HCT116 (cell line): Measurements from ENCODE around the gene SLC22A23. TPM values are rescaled to one million over a fixed set of nuclear protein-coding genes. Genes with fewer than 3 reads are reported as not detected.

Experiments
- ATAC-seq: fragments of 200-7000 bp; cut with Tn5 transposase; 2 replicates; pipeline ENCODE4 v1.9.1; 2020; ENCODE audit warnings: mild to moderate bottlenecking, moderate library complexity
- BruUV-seq: library from RNA; stranded (reverse); fragments of 400-500 nt; replicated peaks from 2 replicates; lab custom pipeline; 2021; lab: Mats Ljungman, UMichigan
- CTCF ChIA-PET: fragments of 300-600 bp; sonication (Branson Sonifier 250); formaldehyde crosslinking; loops from one replicate; lab custom pipeline; 2021; ENCODE audit warnings: antibody characterized with exemption; lab: Charles Lee
- POLR2A ChIA-PET: fragments of 300-600, 350-600 bp; sonication (Branson Sonifier 250); formaldehyde crosslinking; loops from one replicate; lab custom pipeline; 2021; ENCODE audit warnings: antibody characterized with exemption; lab: Charles Lee
- RAD21 ChIA-PET, 2 experiments: fragments of 300-600 bp; sonication (Branson Sonifier 250); formaldehyde crosslinking; loops; one replicate each; lab custom pipeline; 2023; ENCODE audit warnings: low total read pairs in 2 of 2; ENCODE audit not compliant: uncharacterized antibody in 2 of 2, unreplicated experiment in 2 of 2, low non-redundant PET in 1 of 2; lab: Charles Lee
- DNase-seq: peaks from one replicate; pipeline ENCODE4 v3.0.0-alpha.2; 2010; ENCODE audit warnings: low read depth, low spot score
- H2AFZ ChIP-seq: fragments of 200-600 bp; shearing (Covaris generic), sonication (generic); 2 replicates; pipeline ENCODE4 v1.6.1; 2017; ENCODE audit warnings: low read depth, mixed run types, mixed read lengths, antibody characterized with exemption, low read length; ENCODE audit not compliant: poor library complexity, severe bottlenecking
- H3K27ac ChIP-seq: 2 replicates; pipeline ENCODE4 v1.5.1; 2012; ENCODE audit warnings: low read depth, low read length
- H3K27me3 ChIP-seq: fragments of 200-600 bp; sonication (generic); 2 replicates; pipeline ENCODE4 v1.6.1; 2016; ENCODE audit warnings: mixed run types, low read length, mixed read lengths; ENCODE audit not compliant: insufficient read depth
- H3K36me3 ChIP-seq, 2 experiments: fragments of 200-500 bp in 1 of 2; fragments of 200-600 bp in 1 of 2; sonication (Bioruptor generic) in 1 of 2; sonication (generic) in 1 of 2; 2 replicates each; pipeline versions ENCODE4 v1.5.1 to v1.6.1; 2014 to 2016; ENCODE audit warnings: low read length in 2 of 2, inconsistent platforms in 1 of 2, mixed read lengths in 1 of 2, mixed run types in 1 of 2; ENCODE audit not compliant: insufficient read depth in 2 of 2, control insufficient read depth in 1 of 2
- H3K4me1 ChIP-seq, 2 experiments: fragments of 200-600 bp in 1 of 2; sonication (generic) in 1 of 2; 2 replicates each; pipeline versions ENCODE4 v1.5.1 to v1.6.1; 2012 to 2017; ENCODE audit warnings: low read length in 2 of 2, inconsistent platforms in 1 of 2, mild to moderate bottlenecking in 1 of 2, mixed read lengths in 1 of 2, mixed run types in 1 of 2, moderate library complexity in 1 of 2; ENCODE audit not compliant: insufficient read depth in 2 of 2, control insufficient read depth in 1 of 2
- H3K4me2 ChIP-seq: fragments of 200-600 bp; sonication (generic); 2 replicates; pipeline ENCODE4 v1.6.1; 2017; ENCODE audit warnings: mixed run types, low read length, mixed read lengths
- H3K4me3 ChIP-seq, 2 experiments: fragments of 200-600 bp in 1 of 2; sonication (generic) in 1 of 2; replicated peaks in 1 of 2; 2 replicates each; pipeline ENCODE4 v1.5.1; 2011 to 2016; ENCODE audit warnings: low read length in 2 of 2, control low read depth in 1 of 2, low read depth in 1 of 2, mild to moderate bottlenecking in 1 of 2, mixed read lengths in 1 of 2, mixed run types in 1 of 2
- H3K79me2 ChIP-seq: fragments of 200-600 bp; sonication (generic); 2 replicates; pipeline ENCODE4 v1.6.1; 2017; ENCODE audit warnings: mild to moderate bottlenecking, mixed run types, low read length, moderate library complexity, mixed read lengths; ENCODE audit not compliant: insufficient read depth
- H3K9ac ChIP-seq: fragments of 200-600 bp; sonication (generic); 2 replicates; pipeline ENCODE4 v1.6.1; 2016; ENCODE audit warnings: low read length, mixed read lengths
- H3K9me2 ChIP-seq: fragments of 200-600 bp; sonication (generic), shearing (Covaris generic); 2 replicates; pipeline ENCODE4 v1.6.1; 2017; ENCODE audit warnings: mixed run types, mild to moderate bottlenecking, moderate library complexity; ENCODE audit not compliant: insufficient read depth
- H3K9me3 ChIP-seq, 2 experiments: fragments of 200-500 bp in 1 of 2; fragments of 200-600 bp in 1 of 2; sonication (Bioruptor generic) in 1 of 2; sonication (generic) in 1 of 2; 2 replicates each; pipeline ENCODE4 v1.6.1; 2014 to 2017; ENCODE audit warnings: low read length in 2 of 2, mixed read lengths in 2 of 2, inconsistent platforms in 1 of 2, low read depth in 1 of 2, mild to moderate bottlenecking in 1 of 2, mixed run types in 1 of 2, moderate library complexity in 1 of 2; ENCODE audit not compliant: control insufficient read depth in 1 of 2, insufficient read depth in 1 of 2
- H4K20me1 ChIP-seq: fragments of 200-600 bp; sonication (generic), shearing (Covaris generic); 2 replicates; pipeline ENCODE4 v1.6.1; 2017; ENCODE audit warnings: mixed run types, mild to moderate bottlenecking, moderate library complexity; ENCODE audit not compliant: insufficient read depth
- CBX3 ChIP-seq: IDR thresholded peaks from 2 replicates; pipeline ENCODE4 v1.6.1; 2012; ENCODE audit warnings: low read depth
- CEBPB ChIP-seq: IDR thresholded peaks from 2 replicates; pipeline ENCODE4 v1.6.1; 2012; ENCODE audit warnings: low read depth
- EGR1 ChIP-seq: IDR thresholded peaks from 2 replicates; pipeline ENCODE4 v1.6.1; 2012; ENCODE audit warnings: low read depth
- ELF1 ChIP-seq: IDR thresholded peaks from 2 replicates; pipeline ENCODE4 v1.6.1; 2012; ENCODE audit warnings: low read depth, borderline replicate concordance
- EZH2 ChIP-seq: fragments of 200-600 bp; sonication (generic); IDR thresholded peaks from 2 replicates; pipeline ENCODE4 v1.6.1; 2017; ENCODE audit warnings: antibody characterized with exemption, mixed run types
- EZH2phosphoT487 ChIP-seq: fragments of 200-600 bp; IDR thresholded peaks from 2 replicates; pipeline ENCODE4 v1.6.1; 2018; ENCODE audit warnings: antibody characterized with exemption, borderline replicate concordance
- POLR2AphosphoS5 ChIP-seq: IDR thresholded peaks from 2 replicates; pipeline ENCODE4 v1.6.1; 2011; ENCODE audit warnings: mild to moderate bottlenecking, low read depth, low read length, moderate library complexity
- REST ChIP-seq: IDR thresholded peaks from 2 replicates; pipeline ENCODE4 v1.6.1; 2012; ENCODE audit warnings: low read depth
- SRF ChIP-seq: IDR thresholded peaks from 2 replicates; pipeline ENCODE4 v1.6.1; 2012; ENCODE audit warnings: low read depth
- TCF7L2 ChIP-seq: IDR thresholded peaks from 2 replicates; pipeline ENCODE4 v1.7.0; 2011; ENCODE audit warnings: borderline replicate concordance, inconsistent platforms; ENCODE audit not compliant: insufficient read depth, insufficient read length; ENCODE audit errors: extremely low read depth
- YY1 ChIP-seq: IDR thresholded peaks from 2 replicates; pipeline ENCODE4 v1.6.1; 2011; ENCODE audit warnings: low read length, low read depth, moderate library complexity, mild to moderate bottlenecking; ENCODE audit not compliant: insufficient replicate concordance; ENCODE audit errors: extremely low read depth
- ZNF274 ChIP-seq: fragments of 200-500 bp; sonication (Bioruptor generic); IDR thresholded peaks from 2 replicates; pipeline ENCODE4 v1.6.1; 2014; ENCODE audit warnings: mild to moderate bottlenecking, low read depth, low read length, inconsistent platforms
- intact Hi-C: fragments of 100-400 bp; cut with micrococcal nuclease; formaldehyde crosslinking; loops from 2 replicates; pipeline ENCODE4 v1.10.0; 2022
- total RNA-seq: library from RNA; stranded (reverse); gene quantifications from one replicate; pipeline ENCODE4 v1.2.1, GENCODE V29; 2021; ENCODE audit not compliant: unreplicated experiment
- TF ChIP-seq, protein P1 (sequence below): IDR thresholded peaks from 2 replicates; pipeline ENCODE4 v1.6.1; 2011; ENCODE audit warnings: mild to moderate bottlenecking, low read length, moderate library complexity; ENCODE audit not compliant: insufficient replicate concordance; ENCODE audit errors: extremely low read depth
- TF ChIP-seq, protein P2 (sequence below): IDR thresholded peaks from 2 replicates; pipeline ENCODE4 v1.6.1; 2012
- TF ChIP-seq, protein P3 (sequence below), 3 experiments: fragments of 200-600 bp in 1 of 3; sonication (generic) in 1 of 3; IDR thresholded peaks in 2 of 3; conservative IDR thresholded peaks in 1 of 3; 2 replicates each; pipeline ENCODE4 v1.5.1; 2012 to 2017; ENCODE audit warnings: low read depth in 2 of 3, low read length in 2 of 3, antibody characterized with exemption in 1 of 3, borderline replicate concordance in 1 of 3, control low read depth in 1 of 3, mild to moderate bottlenecking in 1 of 3, mixed read lengths in 1 of 3, mixed run types in 1 of 3, moderate library complexity in 1 of 3; ENCODE audit not compliant: insufficient read depth in 1 of 3

Gene SLC22A23
- total RNA-seq, 1 experiment from 2014 or later: 11.5 TPM

- ChIA-PET POLR2A (no interaction called here), CTCF (no interaction called here), RAD21 (no interaction called here)
- ATAC-seq (no peak), DNase-seq (no peak)
- Histone ChIP-seq H3K27me3 (no peaks in the 10 kb centered on the region), H3K4me3 (no peak overlapping the region), H3K4me2 (no peak overlapping the region), H4K20me1 (no peaks in the 10 kb centered on the region), H3K27ac (no peak overlapping the region), H3K9me2 (no peaks in the 10 kb centered on the region), H3K36me3 (no peaks in the 10 kb centered on the region), H3K9ac (no peak overlapping the region), H2AFZ (no peak overlapping the region), H3K4me1 (peaks cover 2 to 16% of the 10 kb centered on the region in 2 experiments; a peak in 2 of 4 replicates), H3K79me2 (no peaks in the 10 kb centered on the region), H3K9me3 (no peaks in the 10 kb centered on the region)
- TF ChIP-seq EZH2phosphoT487 (no peak), YY1 (no peak), ELF1 (no peak), EZH2 (no peak), CEBPB (no peak), EGR1 (no peak), CBX3 (no peak), POLR2AphosphoS5 (no peak), REST (no peak), SRF (no peak), ZNF274 (no peak), TCF7L2 (no peak)
- TF ChIP-seq, protein P1, sequence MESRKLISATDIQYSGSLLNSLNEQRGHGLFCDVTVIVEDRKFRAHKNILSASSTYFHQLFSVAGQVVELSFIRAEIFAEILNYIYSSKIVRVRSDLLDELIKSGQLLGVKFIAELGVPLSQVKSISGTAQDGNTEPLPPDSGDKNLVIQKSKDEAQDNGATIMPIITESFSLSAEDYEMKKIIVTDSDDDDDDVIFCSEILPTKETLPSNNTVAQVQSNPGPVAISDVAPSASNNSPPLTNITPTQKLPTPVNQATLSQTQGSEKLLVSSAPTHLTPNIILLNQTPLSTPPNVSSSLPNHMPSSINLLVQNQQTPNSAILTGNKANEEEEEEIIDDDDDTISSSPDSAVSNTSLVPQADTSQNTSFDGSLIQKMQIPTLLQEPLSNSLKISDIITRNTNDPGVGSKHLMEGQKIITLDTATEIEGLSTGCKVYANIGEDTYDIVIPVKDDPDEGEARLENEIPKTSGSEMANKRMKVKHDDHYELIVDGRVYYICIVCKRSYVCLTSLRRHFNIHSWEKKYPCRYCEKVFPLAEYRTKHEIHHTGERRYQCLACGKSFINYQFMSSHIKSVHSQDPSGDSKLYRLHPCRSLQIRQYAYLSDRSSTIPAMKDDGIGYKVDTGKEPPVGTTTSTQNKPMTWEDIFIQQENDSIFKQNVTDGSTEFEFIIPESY: no peak
- TF ChIP-seq, protein P2, sequence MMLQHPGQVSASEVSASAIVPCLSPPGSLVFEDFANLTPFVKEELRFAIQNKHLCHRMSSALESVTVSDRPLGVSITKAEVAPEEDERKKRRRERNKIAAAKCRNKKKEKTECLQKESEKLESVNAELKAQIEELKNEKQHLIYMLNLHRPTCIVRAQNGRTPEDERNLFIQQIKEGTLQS: no peak
- TF ChIP-seq, protein P3, sequence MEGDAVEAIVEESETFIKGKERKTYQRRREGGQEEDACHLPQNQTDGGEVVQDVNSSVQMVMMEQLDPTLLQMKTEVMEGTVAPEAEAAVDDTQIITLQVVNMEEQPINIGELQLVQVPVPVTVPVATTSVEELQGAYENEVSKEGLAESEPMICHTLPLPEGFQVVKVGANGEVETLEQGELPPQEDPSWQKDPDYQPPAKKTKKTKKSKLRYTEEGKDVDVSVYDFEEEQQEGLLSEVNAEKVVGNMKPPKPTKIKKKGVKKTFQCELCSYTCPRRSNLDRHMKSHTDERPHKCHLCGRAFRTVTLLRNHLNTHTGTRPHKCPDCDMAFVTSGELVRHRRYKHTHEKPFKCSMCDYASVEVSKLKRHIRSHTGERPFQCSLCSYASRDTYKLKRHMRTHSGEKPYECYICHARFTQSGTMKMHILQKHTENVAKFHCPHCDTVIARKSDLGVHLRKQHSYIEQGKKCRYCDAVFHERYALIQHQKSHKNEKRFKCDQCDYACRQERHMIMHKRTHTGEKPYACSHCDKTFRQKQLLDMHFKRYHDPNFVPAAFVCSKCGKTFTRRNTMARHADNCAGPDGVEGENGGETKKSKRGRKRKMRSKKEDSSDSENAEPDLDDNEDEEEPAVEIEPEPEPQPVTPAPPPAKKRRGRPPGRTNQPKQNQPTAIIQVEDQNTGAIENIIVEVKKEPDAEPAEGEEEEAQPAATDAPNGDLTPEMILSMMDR (IDR thresholded peaks at IDR 0.05 in 2 of 3, conservative IDR thresholded peaks at IDR 0.05 in 1 of 3; ENCODE audit: borderline replicate concordance in 1 of 3, insufficient read depth in 1 of 3, low read depth in 2 of 3, low read length in 2 of 3): no peak
- intact Hi-C loops: no loop called here
- no TSS peak for BruUV-seq
Measured at GRCh38 chr6:3423439-3424184, 33.2 kb downstream of the SLC22A23 start.
